ENCODE data around the gene WRNIP1.

- TF ChIP-seq CTCF (IDR thresholded peaks at IDR 0.05), result no peak
- TF ChIP-seq POLR2A (IDR thresholded peaks at IDR 0.05), result no peak
Measured at GRCh38 chr6:2771079-2771478, 5.9 kb downstream of the WRNIP1 start.

Measured in thyroid gland (tissue), 4 donors.